IPS-15b (cell line): ENCODE results near the gene MOCS3.
"Not testable (repeated sequence)": the region's sequence is repeated elsewhere in the genome, so short reads cannot be mapped to it uniquely, and the experiment has no call there.

Source experiments
- H3K27me3 ChIP-seq: one replicate; pipeline ENCODE4 v1.6.1; 2013; ENCODE audit warnings: low read length; ENCODE audit not compliant: control insufficient read depth, insufficient read depth
- H3K36me3 ChIP-seq: one replicate; pipeline ENCODE4 v1.6.1; 2013; ENCODE audit warnings: low read length; ENCODE audit not compliant: control insufficient read depth, insufficient read depth
- H3K4me1 ChIP-seq: one replicate; pipeline ENCODE4 v1.6.1; 2013; ENCODE audit warnings: mild to moderate bottlenecking, low read length; ENCODE audit not compliant: control insufficient read depth, insufficient read depth
- H3K4me3 ChIP-seq: one replicate; pipeline ENCODE4 v1.5.1; 2013; ENCODE audit warnings: low read depth, low read length
- H3K9ac ChIP-seq: one replicate; pipeline ENCODE4 v1.6.1; 2013; ENCODE audit warnings: low read depth, mild to moderate bottlenecking, low read length
- H3K9me3 ChIP-seq: one replicate; pipeline ENCODE4 v1.6.1; 2013; ENCODE audit warnings: mild to moderate bottlenecking, low read length; ENCODE audit not compliant: control insufficient read depth, insufficient read depth

MOCS3 gene

GRCh38 chr20:50969912-50970311, 11.3 kb downstream of the MOCS3 start:
- Histone ChIP-seq H3K27me3 (no peaks in the 10 kb centered on the region), H3K4me1 (no peaks in the 10 kb centered on the region), H3K4me3 (no peak overlapping the region), H3K9me3 (no peaks in the 10 kb centered on the region), H3K9ac (no peak overlapping the region), H3K36me3 (no peaks in the 10 kb centered on the region)

GRCh38 chr20:50975701-50976330, 17.2 kb downstream of the MOCS3 start:
- no peak overlapping the region for H3K9ac ChIP-seq
- no peaks in the 10 kb centered on the region for H3K36me3 ChIP-seq
- no peak overlapping the region for H3K4me3 ChIP-seq
- no peaks in the 10 kb centered on the region for H3K4me1 ChIP-seq
- no peaks in the 10 kb centered on the region for H3K27me3 ChIP-seq
- no peaks in the 10 kb centered on the region for H3K9me3 ChIP-seq

GRCh38 chr20:50977066-50978021, 18.7 kb downstream of the MOCS3 start:
- Histone ChIP-seq H3K4me3 (no peak overlapping the region), H3K27me3 (no peaks in the 10 kb centered on the region), H3K36me3 (no peaks in the 10 kb centered on the region), H3K9ac (no peak overlapping the region), H3K4me1 (no peaks in the 10 kb centered on the region), H3K9me3 (no peaks in the 10 kb centered on the region)

- not testable (repeated sequence) for H3K9ac ChIP-seq, H3K4me1 ChIP-seq, H3K4me3 ChIP-seq, H3K36me3 ChIP-seq, H3K27me3 ChIP-seq, H3K9me3 ChIP-seq
Observed at GRCh38 chr20:50978533-50978932, 19.9 kb downstream of the MOCS3 start.

GRCh38 chr20:50980071-50980681, 21.6 kb downstream of the MOCS3 start:
- Histone ChIP-seq H3K4me3 (no peak overlapping the region), H3K27me3 (no peaks in the 10 kb centered on the region), H3K4me1 (no peaks in the 10 kb centered on the region), H3K9ac (no peak overlapping the region), H3K9me3 (no peaks in the 10 kb centered on the region), H3K36me3 (no peaks in the 10 kb centered on the region)

GRCh38 chr20:50980851-50981713, 22.5 kb downstream of the MOCS3 start:
- Histone ChIP-seq H3K36me3 (no peaks in the 10 kb centered on the region), H3K27me3 (no peaks in the 10 kb centered on the region), H3K4me1 (no peaks in the 10 kb centered on the region), H3K4me3 (no peak overlapping the region), H3K9me3 (no peaks in the 10 kb centered on the region), H3K9ac (no peak overlapping the region)

GRCh38 chr20:50981714-50982048, 23.1 kb downstream of the MOCS3 start:
- H3K27me3 ChIP-seq = no peaks in the 10 kb centered on the region
- H3K36me3 ChIP-seq = no peaks in the 10 kb centered on the region
- no peak overlapping the region for H3K9ac ChIP-seq
- no peaks in the 10 kb centered on the region for H3K4me1 ChIP-seq
- H3K4me3 ChIP-seq = no peak overlapping the region
- no peaks in the 10 kb centered on the region for H3K9me3 ChIP-seq

- Histone ChIP-seq H3K27me3 (no peaks in the 10 kb centered on the region), H3K4me3 (no peak overlapping the region), H3K9ac (no peak overlapping the region)
Observed at GRCh38 chr20:50982363-50982762, 23.7 kb downstream of the MOCS3 start.

GRCh38 chr20:50983321-50983720, 24.7 kb downstream of the MOCS3 start:
- no peaks in the 10 kb centered on the region for H3K27me3 ChIP-seq
- H3K9me3 ChIP-seq = no peaks in the 10 kb centered on the region
- no peak overlapping the region for H3K9ac ChIP-seq
- H3K36me3 ChIP-seq = no peaks in the 10 kb centered on the region
- H3K4me3 ChIP-seq = no peak overlapping the region
- no peaks in the 10 kb centered on the region for H3K4me1 ChIP-seq

More at GRCh38 chr20:50982363-50982762, 23.7 kb downstream of the MOCS3 start:
- H3K9me3 ChIP-seq = no peaks in the 10 kb centered on the region
- no peaks in the 10 kb centered on the region for H3K36me3 ChIP-seq
- H3K4me1 ChIP-seq = no peaks in the 10 kb centered on the region

GRCh38 chr20:50987493-50988210, 29.0 kb downstream of the MOCS3 start:
- H3K9me3 ChIP-seq = no peaks in the 10 kb centered on the region
- H3K36me3 ChIP-seq = no peaks in the 10 kb centered on the region
- no peak overlapping the region for H3K9ac ChIP-seq
- H3K4me3 ChIP-seq = no peak overlapping the region
- H3K4me1 ChIP-seq = peaks cover 1% of the 10 kb centered on the region
- no peaks in the 10 kb centered on the region for H3K27me3 ChIP-seq

GRCh38 chr20:50991076-50991475, 32.5 kb downstream of the MOCS3 start:
- peaks cover 4% of the 10 kb centered on the region for H3K4me1 ChIP-seq
- no peak overlapping the region for H3K4me3 ChIP-seq
- H3K36me3 ChIP-seq = no peaks in the 10 kb centered on the region
- no peaks in the 10 kb centered on the region for H3K9me3 ChIP-seq
- H3K9ac ChIP-seq = no peak overlapping the region
- no peaks in the 10 kb centered on the region for H3K27me3 ChIP-seq
